H1 (cell line): Measurements from ENCODE around the gene EXOC6. TPM values are rescaled to one million over a fixed set of nuclear protein-coding genes. Genes with fewer than 3 reads are reported as not detected.

Experiments
- CTCF ChIA-PET: fragments of 300-600 bp; sonication (Branson Sonifier 250); formaldehyde crosslinking; loops from one replicate; lab custom pipeline; 2021; ENCODE audit not compliant: partially characterized antibody; lab: Charles Lee
- POLR2A ChIA-PET: fragments of 300-600 bp; sonication (Branson Sonifier 250); formaldehyde crosslinking; loops from one replicate; lab custom pipeline; 2021; ENCODE audit warnings: inconsistent platforms; ENCODE audit not compliant: partially characterized antibody; lab: Charles Lee
- DNase-seq, 2 experiments: peaks; one replicate each; pipeline versions ENCODE4 v3.0.0 to v3.0.0-alpha.2; 2010 to 2022; ENCODE audit warnings: low spot score in 2 of 2, low read depth in 1 of 2, mixed read lengths in 1 of 2
- FAIRE-seq: peaks from 2 replicates; lab custom pipeline; 2011; peaks lifted over from hg19 to GRCh38; lab: Jason Lieb, UNC
- H2AFZ ChIP-seq: 2 replicates; pipeline ENCODE4 v1.8.1; 2012; ENCODE audit warnings: low read length, inconsistent platforms
- H2AK5ac ChIP-seq: 2 replicates; pipeline ENCODE4 v1.6.1; 2013; ENCODE audit warnings: low read depth, low read length
- H2BK120ac ChIP-seq: replicated peaks from 2 replicates; pipeline ENCODE3; 2013; ENCODE audit warnings: low read depth, low read length, inconsistent platforms
- H2BK12ac ChIP-seq: 2 replicates; pipeline ENCODE4 v1.6.1; 2013; ENCODE audit warnings: low read depth, low read length
- H2BK15ac ChIP-seq: 2 replicates; pipeline ENCODE4 v1.6.1; 2013; ENCODE audit warnings: low read length
- H2BK20ac ChIP-seq: 2 replicates; pipeline ENCODE4 v1.6.1; 2013; ENCODE audit warnings: low read length
- H2BK5ac ChIP-seq: 2 replicates; pipeline ENCODE4 v1.6.1; 2013; ENCODE audit warnings: low read depth, low read length
- H3K14ac ChIP-seq: 2 replicates; pipeline ENCODE4 v1.6.1; 2013; ENCODE audit warnings: inconsistent platforms; ENCODE audit not compliant: insufficient read length
- H3K18ac ChIP-seq: 2 replicates; pipeline ENCODE4 v1.6.1; 2013; ENCODE audit warnings: low read length; ENCODE audit errors: extremely low read depth
- H3K23ac ChIP-seq: 2 replicates; pipeline ENCODE4 v1.6.1; 2013; ENCODE audit warnings: inconsistent platforms; ENCODE audit not compliant: insufficient read length
- H3K23me2 ChIP-seq: 2 replicates; pipeline ENCODE4 v1.6.1; 2013; ENCODE audit warnings: low read depth, low read length
- H3K27ac ChIP-seq: 2 replicates; pipeline ENCODE4 v1.6.1; 2011; ENCODE audit warnings: low read depth, low read length, inconsistent platforms
- H3K27me3 ChIP-seq, 4 experiments: replicated peaks in 1 of 4; 1 replicate in 1 of 4; 2 replicates in 3 of 4; pipeline versions ENCODE4 v1.6.1 to v1.8.1; 2011 to 2013; ENCODE audit warnings: low read length in 3 of 4, mild to moderate bottlenecking in 3 of 4, inconsistent platforms in 2 of 4, mixed read lengths in 2 of 4, moderate library complexity in 1 of 4; ENCODE audit not compliant: control insufficient read depth in 3 of 4, insufficient read depth in 3 of 4; ENCODE audit errors: extremely low read depth in 1 of 4
- H3K36me3 ChIP-seq, 4 experiments: 2 replicates each; pipeline versions ENCODE4 v1.6.1 to v1.8.1; 2011 to 2013; ENCODE audit warnings: mild to moderate bottlenecking in 4 of 4, low read length in 3 of 4, moderate library complexity in 2 of 4, control low read depth in 1 of 4, inconsistent platforms in 1 of 4; ENCODE audit not compliant: insufficient read depth in 4 of 4, control insufficient read depth in 2 of 4
- H3K4ac ChIP-seq: replicated peaks from 2 replicates; pipeline ENCODE3; 2013; ENCODE audit warnings: low read length, low read depth, mixed read lengths, inconsistent platforms; ENCODE audit not compliant: insufficient read length
- H3K4me1 ChIP-seq, 4 experiments: replicated peaks in 1 of 4; 1 replicate in 1 of 4; 2 replicates in 3 of 4; pipeline versions ENCODE4 v1.6.1 to v1.8.1; 2011 to 2013; ENCODE audit warnings: low read length in 3 of 4, inconsistent platforms in 2 of 4, mixed read lengths in 1 of 4; ENCODE audit not compliant: insufficient read depth in 4 of 4, control insufficient read depth in 3 of 4
- H3K4me2 ChIP-seq, 2 experiments: 2 replicates each; pipeline versions ENCODE4 v1.6.1 to v1.8.1; 2011 to 2013; ENCODE audit warnings: low read depth in 2 of 2, low read length in 2 of 2, control low read depth in 1 of 2, inconsistent platforms in 1 of 2, mild to moderate bottlenecking in 1 of 2; ENCODE audit not compliant: insufficient read depth in 1 of 2
- H3K4me3 ChIP-seq, 4 experiments: fragments of 200-600, 300-600 bp in 1 of 4; sonication (generic), shearing (Covaris generic), sonication (Bioruptor Twin) in 1 of 4; 2 replicates each; pipeline versions ENCODE4 v1.5.1 to v1.8.1; 2011 to 2016; ENCODE audit warnings: low read length in 4 of 4, low read depth in 3 of 4, control low read depth in 2 of 4, inconsistent platforms in 2 of 4, mild to moderate bottlenecking in 2 of 4, mixed read lengths in 1 of 4, moderate library complexity in 1 of 4; ENCODE audit not compliant: insufficient read depth in 2 of 4; ENCODE audit errors: extremely low read depth in 1 of 4
- H3K56ac ChIP-seq: replicated peaks from 2 replicates; pipeline ENCODE3; 2013; ENCODE audit warnings: low read depth, mild to moderate bottlenecking, mixed read lengths, low read length, inconsistent platforms; ENCODE audit not compliant: insufficient read length
- H3K79me1 ChIP-seq: 2 replicates; pipeline ENCODE4 v1.6.1; 2013; ENCODE audit warnings: low read depth, low read length, control low read depth
- H3K79me2 ChIP-seq, 2 experiments: 2 replicates each; pipeline versions ENCODE4 v1.6.1 to v1.8.1; 2012 to 2013; ENCODE audit warnings: low read length in 2 of 2, mild to moderate bottlenecking in 2 of 2, inconsistent platforms in 1 of 2; ENCODE audit not compliant: insufficient read depth in 2 of 2, control insufficient read depth in 1 of 2
- H3K9ac ChIP-seq, 4 experiments: replicated peaks in 1 of 4; 1 replicate in 1 of 4; 2 replicates in 3 of 4; pipeline versions ENCODE4 v1.6.1 to v1.8.1; 2011 to 2013; ENCODE audit warnings: low read depth in 3 of 4, low read length in 3 of 4, control low read depth in 2 of 4, mild to moderate bottlenecking in 2 of 4, moderate library complexity in 2 of 4, inconsistent platforms in 1 of 4; ENCODE audit errors: extremely low read depth in 1 of 4
- H3K9me3 ChIP-seq, 2 experiments: 2 replicates each; pipeline versions ENCODE4 v1.6.1 to v1.8.1; 2012 to 2013; ENCODE audit warnings: mild to moderate bottlenecking in 2 of 2, moderate library complexity in 2 of 2, control low read depth in 1 of 2, inconsistent platforms in 1 of 2, low read depth in 1 of 2, low read length in 1 of 2, mixed read lengths in 1 of 2; ENCODE audit not compliant: insufficient read depth in 2 of 2
- H4K20me1 ChIP-seq, 2 experiments: replicated peaks in 1 of 2; 2 replicates each; pipeline versions ENCODE3 to v1.8.1; 2011 to 2013; ENCODE audit warnings: inconsistent platforms in 2 of 2, low read length in 2 of 2, mild to moderate bottlenecking in 1 of 2; ENCODE audit not compliant: insufficient read depth in 2 of 2, control insufficient read depth in 1 of 2
- H4K5ac ChIP-seq: 2 replicates; pipeline ENCODE4 v1.6.1; 2013; ENCODE audit warnings: low read length, low read depth, mixed read lengths, inconsistent platforms; ENCODE audit not compliant: insufficient read length
- H4K8ac ChIP-seq: 2 replicates; pipeline ENCODE4 v1.8.0; 2013; ENCODE audit warnings: mild to moderate bottlenecking, moderate library complexity, low read length, inconsistent platforms; ENCODE audit not compliant: insufficient read depth; ENCODE audit errors: extremely low read depth
- H4K91ac ChIP-seq: replicated peaks from 2 replicates; pipeline ENCODE3; 2013; ENCODE audit warnings: low read length, mixed read lengths, inconsistent platforms; ENCODE audit not compliant: insufficient read length
- CTCF ChIP-seq, 3 experiments: IDR thresholded peaks; 1 replicate in 2 of 3; 2 replicates in 1 of 3; pipeline versions ENCODE4 v1.5.1 to v1.6.1; 2011; ENCODE audit warnings: low read length in 3 of 3, mild to moderate bottlenecking in 3 of 3, inconsistent platforms in 2 of 3, low read depth in 1 of 3, moderate library complexity in 1 of 3; ENCODE audit not compliant: insufficient read depth in 1 of 3; ENCODE audit errors: control extremely low read depth in 1 of 3
- E2F6 ChIP-seq: IDR thresholded peaks from 2 replicates; pipeline ENCODE4 v1.6.1; 2012; ENCODE audit warnings: inconsistent platforms
- MAFK ChIP-seq: IDR thresholded peaks from 2 replicates; pipeline ENCODE4 v1.6.1; 2012; ENCODE audit warnings: low read depth, mild to moderate bottlenecking, improper control_type of control experiment, low read length
- YY1 ChIP-seq: IDR thresholded peaks from 2 replicates; pipeline ENCODE4 v1.6.1; 2011; ENCODE audit warnings: low read depth, mild to moderate bottlenecking, low read length
- WGBS, 2 experiments: shearing (Covaris generic) in 1 of 2; methylation state at CpG; one replicate each; pipeline versions ENCODE4 v1.1.6 to v1.1.7; 2013 to 2015; ENCODE audit warnings: low lambda C conversion rate in 2 of 2, mixed read lengths in 2 of 2, inconsistent platforms in 1 of 2, low coverage in 1 of 2, missing lambda C conversion rate in 1 of 2; ENCODE audit not compliant: insufficient replicate concordance in 2 of 2, insufficient coverage in 1 of 2, insufficient read length in 1 of 2; ENCODE audit errors: extremely low coverage in 1 of 2, missing lambda C conversion rate in 1 of 2; 5-methylcytosine and 5-hydroxymethylcytosine counted together
- polyA plus RNA-seq, 7 experiments: library from polyadenylated mRNA; depleted of rRNA in 3 of 7; stranded (reverse) in 5 of 7; unstranded in 2 of 7; fragments of >200 nt in 5 of 7; fragments of 200-250 nt in 2 of 7; gene quantifications; 1 replicate in 5 of 7; 2 replicates in 1 of 7; 4 replicates in 1 of 7; pipeline versions ENCODE4 v1.2.1 to v1.2.3, GENCODE V29; 2011 to 2013; ENCODE audit warnings: missing spikeins in 2 of 7, mixed read lengths in 2 of 7
- total RNA-seq: library from RNA; stranded (reverse); fragmentation: NEBNext Ultra II Directional; extraction: Animal tissue kit (Norgen Biotek cat#: 25700); gene quantifications from 2 replicates; pipeline ENCODE4 v1.2.1, GENCODE V29; 2021

The EXOC6 gene
- total and polyA plus RNA-seq, 2 of the 8 experiments (the other 6 are each of a cell fraction or from before 2014, with no cell fraction given) = 1.7 to 4.5 TPM

- H3K27ac ChIP-seq = no peak overlapping the region
- H3K79me1 ChIP-seq = no peaks in the 10 kb centered on the region
These were observed 2.4 kb upstream of the EXOC6 start for GRCh38 chr10:92845921-92846320.

More at GRCh38 chr10:92845921-92846320, 2.4 kb upstream of the EXOC6 start:
- no peak overlapping the region for H4K8ac ChIP-seq
- no peak overlapping the region for H3K56ac ChIP-seq
- 97% methylated on average over 4 of the region's 4 CpGs; no CpG with 5 or more reads in 1 of the 2 experiments for WGBS, 2 experiments
- no peak overlapping the region for H3K18ac ChIP-seq
- no peak overlapping the region for H3K14ac ChIP-seq
- H3K9ac ChIP-seq = no peak overlapping the region
- CTCF ChIA-PET = interaction anchor here (0.6 to 9.2 kb wide), 3 partner anchors 10 to 104 kb away, joined by 3 to 86 read pairs (median 8); no protein-coding TSS in a partner anchor
- no peaks in the 10 kb centered on the region; a peak in 1 of 4 replicates for H3K9me3 ChIP-seq
- H3K4me3 ChIP-seq = no peak overlapping the region
- TF ChIP-seq E2F6 = no peak
- no peak for TF ChIP-seq YY1
- TF ChIP-seq MAFK = no peak
- TF ChIP-seq CTCF (IDR thresholded peaks at IDR 0.05; ENCODE audit: control extremely low read depth in 1 of 3, insufficient read depth in 1 of 3, low read depth in 1 of 3, low read length in 3 of 3) = no peak
- H4K20me1 ChIP-seq = peaks cover 0 to 3% of the 10 kb centered on the region in 2 experiments
- H4K91ac ChIP-seq = no peak overlapping the region
- no peak overlapping the region for H2AFZ ChIP-seq
- POLR2A ChIA-PET = no interaction called here
- no peak overlapping the region for H4K5ac ChIP-seq
- H2BK12ac ChIP-seq = no peak overlapping the region
- no peaks in the 10 kb centered on the region for H3K36me3 ChIP-seq
- no peak overlapping the region for H2AK5ac ChIP-seq
- no peak overlapping the region for H2BK120ac ChIP-seq
- no peak overlapping the region for H3K23ac ChIP-seq
- H2BK20ac ChIP-seq = no peak overlapping the region
- peaks cover 3 to 28% (median 14%) of the 10 kb centered on the region in 4 experiments for H3K27me3 ChIP-seq
- H3K4me1 ChIP-seq = peaks cover 0 to 2% (median 0%) of the 10 kb centered on the region in 4 experiments; a peak in 2 of 7 replicates
- peaks cover 8% of the 10 kb centered on the region; the same call in 1 of the 2 replicates for H3K23me2 ChIP-seq
- no peak overlapping the region for H2BK15ac ChIP-seq
- no peak for FAIRE-seq
- no peak overlapping the region for H2BK5ac ChIP-seq
- no peak for DNase-seq
- no peak overlapping the region for H3K4me2 ChIP-seq
- H3K4ac ChIP-seq = no peak overlapping the region
- H3K79me2 ChIP-seq = no peaks in the 10 kb centered on the region
